Neural cell (in vitro differentiated cells): ENCODE data around the gene KLHDC3. TPM values are rescaled to one million over a fixed set of nuclear protein-coding genes. Genes with fewer than 3 reads are reported as not detected.

Source experiments
- H2AFZ ChIP-seq: fragments of 200-600, 300-800 bp; sonication (generic), shearing (Covaris generic); 2 replicates; pipeline ENCODE4 v1.6.0; 2014; ENCODE audit warnings: low read depth, mild to moderate bottlenecking, antibody characterized with exemption, low read length, moderate library complexity
- H3F3A ChIP-seq: fragments of 200-600 bp; shearing (Covaris generic); 2 replicates; pipeline ENCODE4 v1.6.1; 2016; ENCODE audit warnings: mild to moderate bottlenecking, moderate library complexity, mixed read lengths, antibody characterized with exemption, low read length; ENCODE audit not compliant: insufficient read depth, poor library complexity, severe bottlenecking
- H3K27ac ChIP-seq: fragments of 200-600, 300-800 bp; sonication (generic), shearing (Covaris generic); 2 replicates; pipeline ENCODE4 v1.5.1; 2014; ENCODE audit warnings: mild to moderate bottlenecking, low read length, moderate library complexity
- H3K27me3 ChIP-seq: fragments of 300-800, 200-600 bp; sonication (generic), shearing (Covaris generic); 2 replicates; pipeline ENCODE4 v1.6.0; 2014; ENCODE audit warnings: mild to moderate bottlenecking, low read depth, low read length, moderate library complexity; ENCODE audit not compliant: insufficient read depth
- H3K36me3 ChIP-seq: fragments of 300-800, 200-600 bp; sonication (generic), shearing (Covaris generic); 2 replicates; pipeline ENCODE4 v1.5.1; 2014; ENCODE audit warnings: mild to moderate bottlenecking, antibody characterized with exemption, low read length, moderate library complexity; ENCODE audit not compliant: insufficient read depth
- H3K4me2 ChIP-seq: fragments of 300-800, 200-600 bp; sonication (generic), shearing (Covaris generic); 2 replicates; pipeline ENCODE4 v1.6.0; 2014; ENCODE audit warnings: mild to moderate bottlenecking, low read length
- H3K4me3 ChIP-seq: fragments of 300-800, 200-600 bp; sonication (generic), shearing (Covaris generic); 2 replicates; pipeline ENCODE4 v1.5.1; 2014; ENCODE audit warnings: mild to moderate bottlenecking, low read length, moderate library complexity
- H3K79me2 ChIP-seq: fragments of 200-600 bp; shearing (Covaris generic); replicated peaks from 2 replicates; pipeline ENCODE4 v1.6.0; 2014; ENCODE audit warnings: mild to moderate bottlenecking, low read length, moderate library complexity; ENCODE audit not compliant: insufficient read depth
- H3K9ac ChIP-seq: fragments of 300-800, 200-600 bp; sonication (generic), shearing (Covaris generic); 2 replicates; pipeline ENCODE4 v1.6.1; 2016; ENCODE audit warnings: mild to moderate bottlenecking, low read length, mixed read lengths
- H3K9me2 ChIP-seq: fragments of 200-600 bp; shearing (Covaris generic); 2 replicates; pipeline ENCODE4 v1.6.1; 2016; ENCODE audit warnings: mild to moderate bottlenecking, low read length, mixed read lengths; ENCODE audit not compliant: insufficient read depth
- H3K9me3 ChIP-seq: fragments of 200-600, 300-800 bp; sonication (generic), shearing (Covaris generic); 2 replicates; pipeline ENCODE4 v1.6.1; 2016; ENCODE audit warnings: mild to moderate bottlenecking, mixed run types, low read length, moderate library complexity, mixed read lengths
- H4K20me1 ChIP-seq: fragments of 200-600 bp; shearing (Covaris generic); 2 replicates; pipeline ENCODE4 v1.6.1; 2016; ENCODE audit warnings: mild to moderate bottlenecking, mixed run types; ENCODE audit not compliant: insufficient read depth
- EP300 ChIP-seq: fragments of 450-650 bp; conservative IDR thresholded peaks from 2 replicates; pipeline ENCODE4 v1.6.1; 2014; ENCODE audit warnings: antibody characterized with exemption, mild to moderate bottlenecking, moderate library complexity; ENCODE audit not compliant: poor library complexity, severe bottlenecking
- EZH2 ChIP-seq: fragments of 200-600, 300-800 bp; shearing (Covaris generic), sonication (generic); IDR thresholded peaks from 2 replicates; pipeline ENCODE4 v1.6.1; 2014; ENCODE audit warnings: antibody characterized with exemption, low read length, borderline replicate concordance, mild to moderate bottlenecking; ENCODE audit not compliant: insufficient read depth, poor library complexity, severe bottlenecking
- MXI1 ChIP-seq: fragments of 450-650 bp; conservative IDR thresholded peaks from 2 replicates; pipeline ENCODE4 v1.6.1; 2014; ENCODE audit warnings: antibody characterized with exemption, mild to moderate bottlenecking; ENCODE audit not compliant: poor library complexity, severe bottlenecking
- POLR2AphosphoS5 ChIP-seq: IDR thresholded peaks from 2 replicates; pipeline ENCODE4 v1.6.1; 2012
- RAD21 ChIP-seq: fragments of 450-650 bp; conservative IDR thresholded peaks from 2 replicates; pipeline ENCODE4 v1.6.1; 2014; ENCODE audit warnings: antibody characterized with exemption, mild to moderate bottlenecking, moderate library complexity
- SMC3 ChIP-seq: fragments of 450-650 bp; conservative IDR thresholded peaks from 2 replicates; pipeline ENCODE4 v1.6.1; 2014; ENCODE audit warnings: antibody characterized with exemption, mild to moderate bottlenecking, moderate library complexity; ENCODE audit not compliant: poor library complexity
- TAF1 ChIP-seq: IDR thresholded peaks from 2 replicates; pipeline ENCODE4 v1.6.1; 2012; ENCODE audit warnings: low read depth
- polyA plus RNA-seq: library from polyadenylated mRNA; depleted of rRNA; stranded (reverse); fragments of >200 nt; gene quantifications from 2 replicates; pipeline ENCODE4 v1.2.3, GENCODE V29; 2014
- TF ChIP-seq, protein P1 (sequence below): fragments of 450-650 bp; IDR thresholded peaks from 2 replicates; pipeline ENCODE4 v1.5.1; 2014; ENCODE audit warnings: antibody characterized with exemption, mild to moderate bottlenecking, moderate library complexity; ENCODE audit not compliant: poor library complexity, severe bottlenecking
- TF ChIP-seq, protein P2 (sequence below): IDR thresholded peaks from 2 replicates; pipeline ENCODE4 v1.6.1; 2012; ENCODE audit warnings: borderline replicate concordance

KLHDC3 gene
- polyA plus RNA-seq, 1 donor from 2014 or later: 232 TPM

DNA sequence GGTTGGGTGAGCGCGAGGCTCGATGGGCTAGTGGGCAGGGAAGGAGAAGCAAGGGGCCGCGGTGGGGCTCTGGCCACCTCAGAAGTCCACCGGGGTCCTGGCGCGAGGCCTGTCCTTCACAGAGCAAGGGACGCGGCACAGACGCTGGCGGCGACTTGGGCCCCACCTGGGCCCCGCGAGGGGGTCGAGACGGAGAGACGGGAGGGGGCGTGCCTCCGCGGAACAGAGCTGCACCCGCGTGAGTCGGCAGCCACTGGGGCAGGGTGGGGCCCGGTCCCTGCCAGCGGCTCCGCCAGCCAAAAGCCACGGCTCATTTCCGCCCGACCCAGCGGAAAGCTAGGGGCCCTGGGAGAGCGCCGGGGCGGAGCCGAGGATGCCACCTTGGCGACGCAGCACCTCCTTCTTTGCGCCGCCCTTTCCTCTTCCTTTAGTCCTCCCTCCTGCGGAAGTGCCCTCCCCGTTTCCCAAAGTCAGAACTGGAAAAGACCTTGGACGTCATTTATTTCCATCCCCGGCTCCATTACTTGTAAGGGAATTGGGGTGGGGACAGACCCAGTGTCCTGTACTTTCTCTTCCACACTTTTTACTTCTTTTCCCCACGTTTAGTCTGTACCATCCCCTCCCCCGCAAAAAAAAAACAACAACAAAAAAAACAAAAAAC lies 39.6 kb downstream of the KLHDC3 start, which contains the start of gene CUL7:
CUL7 (minus strand) TSS at position 307 of the 661 bp plus-strand sequence. CDS start 1,063 bp downstream, outside the sequence.
- H3K9ac ChIP-seq: peak within 1 kb of the TSS; percentile 88
- H3F3A ChIP-seq: no peaks in the 10 kb centered on the region
- TF ChIP-seq SMC3 (peak; percentile 52), EP300 (no peak), EZH2 (no peak), POLR2AphosphoS5 (peak; percentile 84), MXI1 (peak; percentile 40), RAD21 (peak; percentile 31), TAF1 (peak; percentile 28)
- TF ChIP-seq, protein P1, sequence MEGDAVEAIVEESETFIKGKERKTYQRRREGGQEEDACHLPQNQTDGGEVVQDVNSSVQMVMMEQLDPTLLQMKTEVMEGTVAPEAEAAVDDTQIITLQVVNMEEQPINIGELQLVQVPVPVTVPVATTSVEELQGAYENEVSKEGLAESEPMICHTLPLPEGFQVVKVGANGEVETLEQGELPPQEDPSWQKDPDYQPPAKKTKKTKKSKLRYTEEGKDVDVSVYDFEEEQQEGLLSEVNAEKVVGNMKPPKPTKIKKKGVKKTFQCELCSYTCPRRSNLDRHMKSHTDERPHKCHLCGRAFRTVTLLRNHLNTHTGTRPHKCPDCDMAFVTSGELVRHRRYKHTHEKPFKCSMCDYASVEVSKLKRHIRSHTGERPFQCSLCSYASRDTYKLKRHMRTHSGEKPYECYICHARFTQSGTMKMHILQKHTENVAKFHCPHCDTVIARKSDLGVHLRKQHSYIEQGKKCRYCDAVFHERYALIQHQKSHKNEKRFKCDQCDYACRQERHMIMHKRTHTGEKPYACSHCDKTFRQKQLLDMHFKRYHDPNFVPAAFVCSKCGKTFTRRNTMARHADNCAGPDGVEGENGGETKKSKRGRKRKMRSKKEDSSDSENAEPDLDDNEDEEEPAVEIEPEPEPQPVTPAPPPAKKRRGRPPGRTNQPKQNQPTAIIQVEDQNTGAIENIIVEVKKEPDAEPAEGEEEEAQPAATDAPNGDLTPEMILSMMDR: peak; percentile 24
- TF ChIP-seq, protein P2, sequence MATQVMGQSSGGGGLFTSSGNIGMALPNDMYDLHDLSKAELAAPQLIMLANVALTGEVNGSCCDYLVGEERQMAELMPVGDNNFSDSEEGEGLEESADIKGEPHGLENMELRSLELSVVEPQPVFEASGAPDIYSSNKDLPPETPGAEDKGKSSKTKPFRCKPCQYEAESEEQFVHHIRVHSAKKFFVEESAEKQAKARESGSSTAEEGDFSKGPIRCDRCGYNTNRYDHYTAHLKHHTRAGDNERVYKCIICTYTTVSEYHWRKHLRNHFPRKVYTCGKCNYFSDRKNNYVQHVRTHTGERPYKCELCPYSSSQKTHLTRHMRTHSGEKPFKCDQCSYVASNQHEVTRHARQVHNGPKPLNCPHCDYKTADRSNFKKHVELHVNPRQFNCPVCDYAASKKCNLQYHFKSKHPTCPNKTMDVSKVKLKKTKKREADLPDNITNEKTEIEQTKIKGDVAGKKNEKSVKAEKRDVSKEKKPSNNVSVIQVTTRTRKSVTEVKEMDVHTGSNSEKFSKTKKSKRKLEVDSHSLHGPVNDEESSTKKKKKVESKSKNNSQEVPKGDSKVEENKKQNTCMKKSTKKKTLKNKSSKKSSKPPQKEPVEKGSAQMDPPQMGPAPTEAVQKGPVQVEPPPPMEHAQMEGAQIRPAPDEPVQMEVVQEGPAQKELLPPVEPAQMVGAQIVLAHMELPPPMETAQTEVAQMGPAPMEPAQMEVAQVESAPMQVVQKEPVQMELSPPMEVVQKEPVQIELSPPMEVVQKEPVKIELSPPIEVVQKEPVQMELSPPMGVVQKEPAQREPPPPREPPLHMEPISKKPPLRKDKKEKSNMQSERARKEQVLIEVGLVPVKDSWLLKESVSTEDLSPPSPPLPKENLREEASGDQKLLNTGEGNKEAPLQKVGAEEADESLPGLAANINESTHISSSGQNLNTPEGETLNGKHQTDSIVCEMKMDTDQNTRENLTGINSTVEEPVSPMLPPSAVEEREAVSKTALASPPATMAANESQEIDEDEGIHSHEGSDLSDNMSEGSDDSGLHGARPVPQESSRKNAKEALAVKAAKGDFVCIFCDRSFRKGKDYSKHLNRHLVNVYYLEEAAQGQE: no peak
- no peaks in the 10 kb centered on the region for H3K9me2 ChIP-seq
- H2AFZ ChIP-seq: peak within 1 kb of the TSS; percentile 23
- no peaks in the 10 kb centered on the region for H3K27me3 ChIP-seq
- peaks cover 5% of the 10 kb centered on the region for H3K79me2 ChIP-seq
- H3K36me3 ChIP-seq: no peaks in the 10 kb centered on the region
- H3K27ac ChIP-seq: peak within 1 kb of the TSS; percentile 72
- H3K4me2 ChIP-seq: peak within 1 kb of the TSS; percentile 77
- H3K4me3 ChIP-seq: peak within 1 kb of the TSS; percentile 76
- H4K20me1 ChIP-seq: no peaks in the 10 kb centered on the region
- H3K9me3 ChIP-seq: no peaks in the 10 kb centered on the region

DNA sequence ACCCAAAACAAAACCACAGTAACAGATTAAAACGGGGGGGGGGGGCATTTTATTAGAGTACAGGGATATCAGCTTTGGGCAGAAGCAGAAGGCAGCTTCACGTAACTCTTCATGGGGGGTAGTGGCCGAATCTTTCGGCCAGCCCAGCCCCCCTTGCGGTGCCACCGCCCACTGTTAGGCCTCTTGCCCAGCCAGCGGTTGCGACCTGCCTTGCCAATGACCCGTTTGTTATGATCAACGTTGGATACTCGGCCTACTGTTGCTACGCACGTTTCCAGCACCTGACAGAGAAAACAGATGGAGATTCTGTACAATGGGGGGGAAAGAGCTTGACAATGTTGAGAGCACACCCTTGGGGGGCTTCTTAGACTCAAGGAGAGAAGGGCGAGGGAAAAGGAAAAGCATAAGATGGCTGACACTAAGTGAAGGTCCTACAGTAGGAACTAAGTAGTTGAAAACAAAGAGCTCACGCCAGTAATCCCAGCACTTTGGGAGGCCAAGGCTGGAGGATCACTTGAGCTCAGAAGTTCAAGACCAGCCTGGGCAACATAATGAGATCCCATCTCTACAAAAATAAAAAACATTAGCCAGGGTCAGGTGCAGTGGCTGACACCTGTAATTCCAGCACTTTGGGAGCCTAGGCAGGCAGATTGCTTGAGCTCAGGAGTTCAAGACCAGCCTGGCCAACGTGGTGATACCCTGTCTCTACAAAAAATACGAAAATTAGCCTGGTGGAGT lies 40.3 kb downstream of the KLHDC3 start:
- peak overlapping the region; percentile 88 for H3K9ac ChIP-seq
- H3K27ac ChIP-seq: peak overlapping the region; percentile 72
- H3K27me3 ChIP-seq: no peaks in the 10 kb centered on the region
- H2AFZ ChIP-seq: peak overlapping the region; percentile 23
- no peaks in the 10 kb centered on the region for H3K9me3 ChIP-seq
- peaks cover 8% of the 10 kb centered on the region for H3K79me2 ChIP-seq
- peak overlapping the region; percentile 76 for H3K4me3 ChIP-seq
- no peaks in the 10 kb centered on the region for H3K36me3 ChIP-seq
- no peaks in the 10 kb centered on the region for H4K20me1 ChIP-seq
- peak overlapping the region; percentile 28 for H3K4me2 ChIP-seq
- H3K9me2 ChIP-seq: no peaks in the 10 kb centered on the region
- TF ChIP-seq, protein P2: no peak
- TF ChIP-seq SMC3 (no peak), POLR2AphosphoS5 (no peak), MXI1 (no peak), RAD21 (no peak), EP300 (no peak), EZH2 (no peak), TAF1 (no peak)
- TF ChIP-seq, protein P1: no peak
- no peaks in the 10 kb centered on the region for H3F3A ChIP-seq
